M059J (cell line): ENCODE data around the gene ESYT2. TPM values are rescaled to one million over a fixed set of nuclear protein-coding genes. Genes with fewer than 3 reads are reported as not detected.

Experiments
- DNase-seq: peaks from one replicate; pipeline ENCODE4 v3.0.0-alpha.2; 2012; ENCODE audit warnings: low read depth
- total RNA-seq: library from RNA; depleted of rRNA; stranded (reverse); fragments of >200 nt; shearing (Covaris generic); gene quantifications from 2 replicates; pipeline ENCODE4 v1.2.3, GENCODE V29; 2014

ESYT2 gene
- total RNA-seq, 1 experiment from 2014 or later, result 69.8 TPM

GRCh38 chr7:158804335-158804734 lies 25.0 kb downstream of the ESYT2 start:
- no peak for DNase-seq

GRCh38 chr7:158803367-158803969 lies 25.8 kb downstream of the ESYT2 start:
- no peak for DNase-seq

- DNase-seq, result peak; percentile 74
Observed at GRCh38 chr7:158802535-158803366, 26.6 kb downstream of the ESYT2 start.

GRCh38 chr7:158798741-158799140 lies 30.6 kb downstream of the ESYT2 start:
- DNase-seq, result no peak

GRCh38 chr7:158796667-158797066 lies 32.6 kb downstream of the ESYT2 start:
- no peak for DNase-seq

- no peak for DNase-seq
Observed at GRCh38 chr7:158795272-158795671, 34.0 kb downstream of the ESYT2 start.

- DNase-seq, result no peak
Observed at GRCh38 chr7:158791107-158791506, 38.2 kb downstream of the ESYT2 start.

- no peak for DNase-seq
Observed at GRCh38 chr7:158789842-158790241, 39.5 kb downstream of the ESYT2 start.

GRCh38 chr7:158786898-158787297 lies 42.4 kb downstream of the ESYT2 start:
- no peak for DNase-seq

- DNase-seq, result no peak
Observed at GRCh38 chr7:158784270-158784669, 45.0 kb downstream of the ESYT2 start.

GRCh38 chr7:158783595-158783994 lies 45.7 kb downstream of the ESYT2 start:
- DNase-seq, result no peak

- DNase-seq, result peak; percentile 45
Observed at GRCh38 chr7:158782761-158783401, 46.4 kb downstream of the ESYT2 start.

- DNase-seq, result no peak
Observed at GRCh38 chr7:158781974-158782664, 47.2 kb downstream of the ESYT2 start.

- DNase-seq, result no peak
Observed at GRCh38 chr7:158781217-158781973, 47.9 kb downstream of the ESYT2 start.

- peak; percentile 25 for DNase-seq
Observed at GRCh38 chr7:158779061-158780000, 50.0 kb downstream of the ESYT2 start.

- DNase-seq, result no peak
Observed at GRCh38 chr7:158778471-158778870, 50.8 kb downstream of the ESYT2 start.

- DNase-seq, result no peak
Observed at GRCh38 chr7:158777793-158778192, 51.5 kb downstream of the ESYT2 start.

- no peak for DNase-seq
Observed at GRCh38 chr7:158776474-158776873, 52.8 kb downstream of the ESYT2 start.

- DNase-seq, result no peak
Observed at GRCh38 chr7:158774952-158775351, 54.4 kb downstream of the ESYT2 start.

GRCh38 chr7:158772916-158773315 lies 56.4 kb downstream of the ESYT2 start:
- no peak for DNase-seq
